Suprapubic skin (tissue), 3 donors: ENCODE measurements around the gene ACSS1.
A peak's percentile ranks its signal among the peaks of the same experiment; 100 is the strongest.

Experiments
- EP300 ChIP-seq: sonication (generic); formaldehyde crosslinking; IDR thresholded peaks from one replicate; pipeline ENCODE4 v1.6.1; 2017; ENCODE audit warnings: antibody characterized with exemption
- POLR2A ChIP-seq, 2 donors: fragments of 450-650 bp; IDR thresholded peaks; one replicate each; pipeline ENCODE4 v1.6.1; 2017; ENCODE audit warnings: antibody characterized with exemption in 2 of 2, mild to moderate bottlenecking in 2 of 2, moderate library complexity in 2 of 2
- TF ChIP-seq, protein P1 (sequence below), 2 donors: fragments of 200-600 bp in 1 of 2; fragments of 450-650 bp in 1 of 2; sonication (generic) in 1 of 2; IDR thresholded peaks; one replicate each; pipeline ENCODE4 v1.5.1; 2016 to 2019; ENCODE audit warnings: antibody characterized with exemption in 2 of 2, mild to moderate bottlenecking in 1 of 2, moderate library complexity in 1 of 2

DNA sequence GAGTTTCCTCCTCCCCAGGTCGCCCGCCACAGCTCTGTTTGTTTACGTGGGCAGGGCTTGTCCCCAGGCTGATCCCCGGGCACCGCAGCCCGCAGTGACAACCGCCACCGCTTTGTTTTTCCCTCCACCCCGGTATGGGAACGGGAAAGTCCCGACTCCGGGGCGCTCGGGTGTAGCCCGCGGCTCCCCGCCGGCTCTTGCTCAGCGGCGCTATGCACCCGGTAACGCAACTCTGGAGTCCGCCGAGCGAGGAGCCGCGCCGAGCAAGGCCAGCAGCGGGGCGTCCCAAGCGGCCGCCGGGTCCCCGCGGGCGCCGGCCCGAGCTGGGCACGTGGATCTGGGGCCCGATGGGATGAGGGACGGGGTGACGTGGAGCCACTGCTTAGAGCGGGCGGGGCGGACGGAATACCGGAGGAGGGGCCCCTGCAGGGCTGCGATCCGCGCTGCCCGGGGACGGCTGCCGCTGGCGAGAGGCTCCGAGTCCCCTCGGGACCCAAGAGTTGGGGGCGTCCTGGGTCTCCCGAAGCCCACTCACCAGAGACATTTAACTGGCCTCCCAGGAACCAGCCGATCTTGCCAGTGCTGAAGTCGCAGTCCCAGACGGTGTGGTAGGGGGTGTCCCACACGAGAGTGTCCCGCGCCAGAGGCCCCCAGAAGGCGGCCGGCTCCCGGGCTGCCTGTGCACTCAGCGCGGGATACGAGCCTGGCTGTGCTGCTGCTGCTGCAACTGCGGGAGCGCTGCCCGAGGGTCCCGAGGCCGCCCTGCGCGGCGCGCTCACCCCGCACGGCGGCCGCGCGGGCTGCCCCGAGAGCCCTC lies 497 bp downstream of the ACSS1 start:
- TF ChIP-seq POLR2A (IDR thresholded peaks at IDR 0.05) (peak in 1 of 2 donors; percentile 9), EP300 (no peak)
- TF ChIP-seq, protein P1, sequence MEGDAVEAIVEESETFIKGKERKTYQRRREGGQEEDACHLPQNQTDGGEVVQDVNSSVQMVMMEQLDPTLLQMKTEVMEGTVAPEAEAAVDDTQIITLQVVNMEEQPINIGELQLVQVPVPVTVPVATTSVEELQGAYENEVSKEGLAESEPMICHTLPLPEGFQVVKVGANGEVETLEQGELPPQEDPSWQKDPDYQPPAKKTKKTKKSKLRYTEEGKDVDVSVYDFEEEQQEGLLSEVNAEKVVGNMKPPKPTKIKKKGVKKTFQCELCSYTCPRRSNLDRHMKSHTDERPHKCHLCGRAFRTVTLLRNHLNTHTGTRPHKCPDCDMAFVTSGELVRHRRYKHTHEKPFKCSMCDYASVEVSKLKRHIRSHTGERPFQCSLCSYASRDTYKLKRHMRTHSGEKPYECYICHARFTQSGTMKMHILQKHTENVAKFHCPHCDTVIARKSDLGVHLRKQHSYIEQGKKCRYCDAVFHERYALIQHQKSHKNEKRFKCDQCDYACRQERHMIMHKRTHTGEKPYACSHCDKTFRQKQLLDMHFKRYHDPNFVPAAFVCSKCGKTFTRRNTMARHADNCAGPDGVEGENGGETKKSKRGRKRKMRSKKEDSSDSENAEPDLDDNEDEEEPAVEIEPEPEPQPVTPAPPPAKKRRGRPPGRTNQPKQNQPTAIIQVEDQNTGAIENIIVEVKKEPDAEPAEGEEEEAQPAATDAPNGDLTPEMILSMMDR (IDR thresholded peaks at IDR 0.05): no peak
